ENCODE results near the gene TMPRSS9. TPM values are rescaled to one million over a fixed set of nuclear protein-coding genes. Genes with fewer than 3 reads are reported as not detected.

The TMPRSS9 gene
- total and polyA plus RNA-seq, 2 of the 13 experiments (the other 11 are each of a cell fraction or from before 2014, with no cell fraction given): 2.5 to 5.2 TPM

DNA sequence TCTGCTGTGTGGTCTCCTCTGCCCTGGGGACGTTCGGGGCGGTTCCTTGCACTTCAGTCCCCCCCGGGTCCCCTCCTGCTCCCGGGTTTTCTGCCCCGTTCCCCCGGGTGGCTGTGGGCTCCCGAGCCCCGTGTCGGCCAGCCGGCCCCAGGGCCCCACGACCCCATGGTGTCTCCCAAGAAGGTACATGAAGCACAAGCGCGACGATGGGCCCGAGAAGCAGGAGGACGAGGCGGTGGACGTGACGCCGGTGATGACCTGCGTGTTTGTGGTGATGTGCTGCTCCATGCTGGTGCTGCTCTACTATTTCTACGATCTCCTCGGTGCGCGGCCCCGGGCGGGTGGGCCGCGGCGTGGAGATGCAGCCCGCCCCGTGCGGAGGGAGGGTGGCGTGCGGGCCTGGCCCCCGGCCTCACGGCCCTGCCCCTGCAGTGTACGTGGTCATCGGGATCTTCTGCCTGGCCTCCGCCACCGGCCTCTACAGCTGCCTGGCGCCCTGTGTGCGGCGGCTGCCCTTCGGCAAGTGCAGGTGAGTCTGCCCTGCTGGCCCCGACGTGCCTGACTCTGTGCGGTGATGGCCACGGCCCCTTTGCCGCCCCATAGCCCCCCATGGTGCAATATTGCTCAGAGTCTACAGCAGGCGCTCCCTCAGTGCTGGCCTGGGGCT lies 20.3 kb upstream of the TMPRSS9 start:
- Histone ChIP-seq H3K27ac (ENCODE audit: extremely low read length, insufficient read depth, low read length) (no peak overlapping the region), H3K4me2 (ENCODE audit: low read depth, low read length) (no peak overlapping the region), H3K9ac (ENCODE audit: insufficient read depth, low read depth, low read length) (no peak overlapping the region), H3K4me1 (ENCODE audit: insufficient read depth, low read length) (no peaks in the 10 kb centered on the region), H3K27me3 (ENCODE audit: control insufficient read depth in 1 of 2, insufficient read depth in 2 of 2, low read length in 2 of 2) (no peaks in the 10 kb centered on the region), H3K4me3 (replicated peaks in 1 of 3; ENCODE audit: insufficient read depth in 1 of 3, low read depth in 2 of 3, low read length in 3 of 3) (no peak overlapping the region), H2AFZ (ENCODE audit: low read length) (no peak overlapping the region), H3K79me2 (ENCODE audit: insufficient read depth, low read length) (no peaks in the 10 kb centered on the region), H3K9me3 (ENCODE audit: low read length) (no peaks in the 10 kb centered on the region), H3K36me3 (replicated peaks in 1 of 2; ENCODE audit: control insufficient read depth in 1 of 2, insufficient read depth in 2 of 2, low read length in 2 of 2) (no peaks in the 10 kb centered on the region; a peak in 2 of 5 replicates), H4K20me1 (ENCODE audit: insufficient read depth, low read length) (peaks cover 6% of the 10 kb centered on the region; the same call in 1 of the 2 replicates)
- intact Hi-C loops (cut with micrococcal nuclease; ENCODE audit: unreplicated experiment) (no loop called here), in situ Hi-C loops (cut with HindIII; ENCODE audit: extremely low pct_ligation_motif_present, low pct_unique_long_range_greater_than_20kb) (no loop called here)
- no peak for TF ChIP-seq NCOA2 (CRISPR knock-in tag; IDR thresholded peaks at IDR 0.05)
- TF ChIP-seq RFX1 (IDR thresholded peaks at IDR 0.05): no peak
- TF ChIP-seq, protein P1, sequence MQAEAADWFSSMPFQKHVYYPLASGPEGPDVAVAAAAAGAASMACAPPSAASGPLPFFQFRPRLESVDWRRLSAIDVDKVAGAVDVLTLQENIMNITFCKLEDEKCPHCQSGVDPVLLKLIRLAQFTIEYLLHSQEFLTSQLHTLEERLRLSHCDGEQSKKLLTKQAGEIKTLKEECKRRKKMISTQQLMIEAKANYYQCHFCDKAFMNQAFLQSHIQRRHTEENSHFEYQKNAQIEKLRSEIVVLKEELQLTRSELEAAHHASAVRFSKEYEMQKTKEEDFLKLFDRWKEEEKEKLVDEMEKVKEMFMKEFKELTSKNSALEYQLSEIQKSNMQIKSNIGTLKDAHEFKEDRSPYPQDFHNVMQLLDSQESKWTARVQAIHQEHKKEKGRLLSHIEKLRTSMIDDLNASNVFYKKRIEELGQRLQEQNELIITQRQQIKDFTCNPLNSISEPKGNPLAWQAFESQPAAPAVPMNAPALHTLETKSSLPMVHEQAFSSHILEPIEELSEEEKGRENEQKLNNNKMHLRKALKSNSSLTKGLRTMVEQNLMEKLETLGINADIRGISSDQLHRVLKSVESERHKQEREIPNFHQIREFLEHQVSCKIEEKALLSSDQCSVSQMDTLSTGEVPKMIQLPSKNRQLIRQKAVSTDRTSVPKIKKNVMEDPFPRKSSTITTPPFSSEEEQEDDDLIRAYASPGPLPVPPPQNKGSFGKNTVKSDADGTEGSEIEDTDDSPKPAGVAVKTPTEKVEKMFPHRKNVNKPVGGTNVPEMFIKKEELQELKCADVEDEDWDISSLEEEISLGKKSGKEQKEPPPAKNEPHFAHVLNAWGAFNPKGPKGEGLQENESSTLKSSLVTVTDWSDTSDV (CRISPR knock-in tag; IDR thresholded peaks at IDR 0.05): no peak
- TF ChIP-seq, protein P2, sequence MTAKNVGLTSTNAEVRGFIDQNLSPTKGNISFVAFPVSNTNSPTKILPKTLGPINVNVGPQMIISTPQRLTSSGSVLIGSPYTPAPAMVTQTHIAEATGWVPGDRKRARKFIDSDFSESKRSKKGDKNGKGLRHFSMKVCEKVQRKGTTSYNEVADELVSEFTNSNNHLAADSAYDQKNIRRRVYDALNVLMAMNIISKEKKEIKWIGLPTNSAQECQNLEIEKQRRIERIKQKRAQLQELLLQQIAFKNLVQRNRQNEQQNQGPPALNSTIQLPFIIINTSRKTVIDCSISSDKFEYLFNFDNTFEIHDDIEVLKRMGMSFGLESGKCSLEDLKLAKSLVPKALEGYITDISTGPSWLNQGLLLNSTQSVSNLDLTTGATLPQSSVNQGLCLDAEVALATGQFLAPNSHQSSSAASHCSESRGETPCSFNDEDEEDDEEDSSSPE (CRISPR knock-in tag; IDR thresholded peaks at IDR 0.05): no peak
- no peak for TF ChIP-seq ZNF124 (CRISPR knock-in tag; IDR thresholded peaks at IDR 0.05)
- no peak for TF ChIP-seq HNRNPLL (IDR thresholded peaks at IDR 0.05; ENCODE audit: low read depth, low read length, poor library complexity, severe bottlenecking)
- TF ChIP-seq SMAD9 (CRISPR knock-in tag; IDR thresholded peaks at IDR 0.05): no peak
- no peak for TF ChIP-seq SCMH1 (CRISPR knock-in tag; IDR thresholded peaks at IDR 0.05; ENCODE audit: borderline replicate concordance)
- TF ChIP-seq, protein P3, sequence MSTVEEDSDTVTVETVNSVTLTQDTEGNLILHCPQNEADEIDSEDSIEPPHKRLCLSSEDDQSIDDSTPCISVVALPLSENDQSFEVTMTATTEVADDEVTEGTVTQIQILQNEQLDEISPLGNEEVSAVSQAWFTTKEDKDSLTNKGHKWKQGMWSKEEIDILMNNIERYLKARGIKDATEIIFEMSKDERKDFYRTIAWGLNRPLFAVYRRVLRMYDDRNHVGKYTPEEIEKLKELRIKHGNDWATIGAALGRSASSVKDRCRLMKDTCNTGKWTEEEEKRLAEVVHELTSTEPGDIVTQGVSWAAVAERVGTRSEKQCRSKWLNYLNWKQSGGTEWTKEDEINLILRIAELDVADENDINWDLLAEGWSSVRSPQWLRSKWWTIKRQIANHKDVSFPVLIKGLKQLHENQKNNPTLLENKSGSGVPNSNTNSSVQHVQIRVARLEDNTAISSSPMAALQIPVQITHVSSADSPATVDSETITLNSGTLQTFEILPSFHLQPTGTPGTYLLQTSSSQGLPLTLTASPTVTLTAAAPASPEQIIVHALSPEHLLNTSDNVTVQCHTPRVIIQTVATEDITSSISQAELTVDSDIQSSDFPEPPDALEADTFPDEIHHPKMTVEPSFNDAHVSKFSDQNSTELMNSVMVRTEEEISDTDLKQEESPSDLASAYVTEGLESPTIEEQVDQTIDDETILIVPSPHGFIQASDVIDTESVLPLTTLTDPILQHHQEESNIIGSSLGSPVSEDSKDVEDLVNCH (CRISPR knock-in tag; IDR thresholded peaks at IDR 0.05): no peak
- TF ChIP-seq DPF2 (CRISPR knock-in tag; IDR thresholded peaks at IDR 0.05; ENCODE audit: borderline replicate concordance, low read depth): no peak
- no peak for TF ChIP-seq MIER2 (CRISPR knock-in tag; IDR thresholded peaks at IDR 0.05)
- TF ChIP-seq, protein P4, sequence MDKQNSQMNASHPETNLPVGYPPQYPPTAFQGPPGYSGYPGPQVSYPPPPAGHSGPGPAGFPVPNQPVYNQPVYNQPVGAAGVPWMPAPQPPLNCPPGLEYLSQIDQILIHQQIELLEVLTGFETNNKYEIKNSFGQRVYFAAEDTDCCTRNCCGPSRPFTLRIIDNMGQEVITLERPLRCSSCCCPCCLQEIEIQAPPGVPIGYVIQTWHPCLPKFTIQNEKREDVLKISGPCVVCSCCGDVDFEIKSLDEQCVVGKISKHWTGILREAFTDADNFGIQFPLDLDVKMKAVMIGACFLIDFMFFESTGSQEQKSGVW (CRISPR knock-in tag; IDR thresholded peaks at IDR 0.05; ENCODE audit: borderline replicate concordance): no peak
- TF ChIP-seq HOXD1 (CRISPR knock-in tag; IDR thresholded peaks at IDR 0.05): no peak
- TF ChIP-seq STAT5B (CRISPR knock-in tag; IDR thresholded peaks at IDR 0.05): no peak
- TF ChIP-seq AKAP8 (CRISPR knock-in tag; IDR thresholded peaks at IDR 0.05): no peak
- TF ChIP-seq ZNF713 (CRISPR knock-in tag; IDR thresholded peaks at IDR 0.05): no peak
- no peak for TF ChIP-seq BRCA1 (CRISPR knock-in tag; IDR thresholded peaks at IDR 0.05)
- TF ChIP-seq TBP (CRISPR knock-in tag; IDR thresholded peaks at IDR 0.05): no peak
- no peak for TF ChIP-seq GABPA (IDR thresholded peaks at IDR 0.05; ENCODE audit: low read depth, low read length)
- no peak for TF ChIP-seq GABPA (CRISPR knock-in tag; IDR thresholded peaks at IDR 0.05; ENCODE audit: low read depth)
- no peak for ATAC-seq
- BruUV-seq (replicated peaks): no TSS peak
- CTCF ChIA-PET (ENCODE audit: low intra/inter-chr PET ratio, low total read pairs): no interaction called here
- DNase-seq (ENCODE audit: low spot score): no peak
- POLR2A ChIA-PET: no interaction called here
- FAIRE-seq: no peak
- WGBS (ENCODE audit: low lambda C conversion rate): 98% methylated on average over 41 of the region's 52 CpGs
